Natural killer cell treated with Interleukin-12 subunit alpha and Interleukin-12 subunit beta and Interleukin-15 and Interleukin-18, amount 100 ng/mL, for 72 hours (primary cell): ENCODE measurements around the gene PDCD2. TPM values are rescaled to one million over a fixed set of nuclear protein-coding genes. Genes with fewer than 3 reads are reported as not detected.
"Not testable (repeated sequence)": the region's sequence is repeated elsewhere in the genome, so short reads cannot be mapped to it uniquely, and the experiment has no call there.

Experiments
- ATAC-seq, 2 donors: fragments of 150-1000 bp; cut with Tn5 transposase in 1 of 2; sonication (Bioruptor Pico), chemical (Tn5 transposase) in 1 of 2; 2 replicates each; pipeline ENCODE4 v1.10.0; 2021
- DNase-seq: peaks from one replicate; pipeline ENCODE4 v3.0.0; 2022; ENCODE audit warnings: low spot score
- H3K27ac Mint-ChIP-seq, 2 donors: 1 replicate in 1 of 2; 2 replicates in 1 of 2; pipeline ENCODE4 v1.8.0; 2022; ENCODE audit warnings: mixed read lengths in 2 of 2, mild to moderate bottlenecking in 1 of 2, moderate library complexity in 1 of 2
- H3K27me3 Mint-ChIP-seq, 2 donors: 1 replicate in 1 of 2; 2 replicates in 1 of 2; pipeline ENCODE4 v1.8.0; 2022; ENCODE audit warnings: mixed read lengths in 2 of 2
- H3K36me3 Mint-ChIP-seq: one replicate; pipeline ENCODE4 v1.8.0; 2022; ENCODE audit warnings: mixed read lengths
- H3K4me1 Mint-ChIP-seq, 2 donors: 1 replicate in 1 of 2; 2 replicates in 1 of 2; pipeline ENCODE4 v1.8.0; 2022; ENCODE audit warnings: low read depth in 2 of 2, mixed read lengths in 2 of 2, mild to moderate bottlenecking in 1 of 2
- H3K4me3 Mint-ChIP-seq: one replicate; pipeline ENCODE4 v1.8.0; 2022; ENCODE audit warnings: mixed read lengths
- H3K9me3 Mint-ChIP-seq: 2 replicates; pipeline ENCODE4 v1.8.0; 2022; ENCODE audit warnings: mixed read lengths
- total RNA-seq, 2 donors: library from RNA; stranded (reverse); gene quantifications; one replicate each; pipeline ENCODE4 v1.2.3, GENCODE V29; 2022

Gene PDCD2
- 10 to 100 TPM; 70.2 to 79.3 TPM for total RNA-seq

- Mint-ChIP-seq H3K36me3 (peaks cover 28% of the 10 kb centered on the region), H3K4me3 (peak within 1 kb of the TSS; percentile 99), H3K9me3 (no peaks in the 10 kb centered on the region), H3K27me3 (peaks cover under 1 to 3% of the 10 kb centered on the region in 2 donors), H3K4me1 (peaks cover 20 to 35% of the 10 kb centered on the region in 2 donors), H3K27ac (peak within 1 kb of the TSS; percentile 93 to 97)
- peak; percentile 98 to 99 for ATAC-seq
- peak; percentile 95 for DNase-seq
These were observed at the start of gene PDCD2 for GRCh38 chr6:170584181-170584953. PDCD2 (minus strand) TSS chr6:170584637; CDS start chr6:170584581, 56 bp downstream.

- not testable (repeated sequence) for H3K4me1 Mint-ChIP-seq, H3K9me3 Mint-ChIP-seq, H3K27ac Mint-ChIP-seq, H3K36me3 Mint-ChIP-seq, DNase-seq, H3K27me3 Mint-ChIP-seq, H3K4me3 Mint-ChIP-seq, ATAC-seq
These were observed 31.6 kb upstream of the PDCD2 start for GRCh38 chr6:170616020-170616554.

GRCh38 chr6:170612256-170612804 is 27.9 kb upstream of the PDCD2 start:
- H3K4me3 Mint-ChIP-seq, DNase-seq, H3K9me3 Mint-ChIP-seq, H3K36me3 Mint-ChIP-seq, H3K27ac Mint-ChIP-seq, H3K4me1 Mint-ChIP-seq: not testable (repeated sequence)
- ATAC-seq, result peak; percentile 88 to 92
- H3K27me3 Mint-ChIP-seq, result peaks cover 15 to 23% of the 10 kb centered on the region in 2 donors

- not testable (repeated sequence) for H3K27ac Mint-ChIP-seq, H3K4me3 Mint-ChIP-seq, H3K4me1 Mint-ChIP-seq, H3K9me3 Mint-ChIP-seq, ATAC-seq, H3K36me3 Mint-ChIP-seq, DNase-seq
- peaks cover 34 to 37% of the 10 kb centered on the region in 2 donors for H3K27me3 Mint-ChIP-seq
These were observed 24.8 kb upstream of the PDCD2 start for GRCh38 chr6:170609225-170609624.

- Mint-ChIP-seq H3K36me3 (no peaks in the 10 kb centered on the region), H3K27me3 (peaks cover 40 to 41% of the 10 kb centered on the region in 2 donors), H3K9me3 (no peaks in the 10 kb centered on the region), H3K4me3 (no peak overlapping the region), H3K27ac (no peak overlapping the region), H3K4me1 (no peaks in the 10 kb centered on the region)
- no peak for ATAC-seq
- DNase-seq, result no peak
These were observed 21.3 kb upstream of the PDCD2 start for GRCh38 chr6:170605574-170606259.

- no peak overlapping the region for H3K4me3 Mint-ChIP-seq
- peaks cover 23 to 40% of the 10 kb centered on the region in 2 donors for H3K27me3 Mint-ChIP-seq
- DNase-seq (no peak), ATAC-seq (no peak)
- H3K9me3 Mint-ChIP-seq, result peaks cover 3% of the 10 kb centered on the region
- no peak overlapping the region for H3K27ac Mint-ChIP-seq
- peaks cover 13% of the 10 kb centered on the region for H3K36me3 Mint-ChIP-seq
- H3K4me1 Mint-ChIP-seq, result no peaks in the 10 kb centered on the region
These were observed 12.8 kb upstream of the PDCD2 start for GRCh38 chr6:170597278-170597677.

- Mint-ChIP-seq H3K4me3 (no peak overlapping the region), H3K27me3 (peaks cover 32 to 46% of the 10 kb centered on the region in 2 donors), H3K36me3 (peaks cover 21% of the 10 kb centered on the region), H3K27ac (no peak overlapping the region), H3K9me3 (peaks cover 10% of the 10 kb centered on the region), H3K4me1 (no peaks in the 10 kb centered on the region)
- DNase-seq (no peak), ATAC-seq (no peak)
These were observed 12.0 kb upstream of the PDCD2 start for GRCh38 chr6:170596426-170596825.

GRCh38 chr6:170590725-170591124 is 6.3 kb upstream of the PDCD2 start:
- H3K36me3 Mint-ChIP-seq, result peaks cover 37% of the 10 kb centered on the region
- peaks cover 19% of the 10 kb centered on the region for H3K9me3 Mint-ChIP-seq
- peaks cover 37 to 41% of the 10 kb centered on the region in 2 donors for H3K27me3 Mint-ChIP-seq
- H3K4me3 Mint-ChIP-seq, result no peak overlapping the region
- no peak for DNase-seq
- no peak overlapping the region for H3K27ac Mint-ChIP-seq
- no peaks in the 10 kb centered on the region for H3K4me1 Mint-ChIP-seq
- ATAC-seq, result no peak

- Mint-ChIP-seq H3K4me1 (peaks cover 20 to 35% of the 10 kb centered on the region in 2 donors), H3K27ac (peak overlapping the region; percentile 93 to 97), H3K4me3 (peak overlapping the region; percentile 99), H3K9me3 (peaks cover 4% of the 10 kb centered on the region), H3K27me3 (peaks cover 6 to 7% of the 10 kb centered on the region in 2 donors), H3K36me3 (peaks cover 31% of the 10 kb centered on the region)
- no peak for ATAC-seq
- no peak for DNase-seq
These were observed 589 bp upstream of the PDCD2 start for GRCh38 chr6:170584954-170585498.

- Mint-ChIP-seq H3K4me3 (peak overlapping the region; percentile 99), H3K4me1 (peaks cover 20 to 35% of the 10 kb centered on the region in 2 donors), H3K27me3 (peaks cover 0 to 3% of the 10 kb centered on the region in 2 donors), H3K9me3 (no peaks in the 10 kb centered on the region), H3K36me3 (peaks cover 33% of the 10 kb centered on the region), H3K27ac (peak overlapping the region; percentile 90 to 93)
- DNase-seq, result no peak
- no peak for ATAC-seq
These were observed 669 bp downstream of the PDCD2 start for GRCh38 chr6:170583756-170584180.

GRCh38 chr6:170578909-170579308 is 5.5 kb downstream of the PDCD2 start:
- Mint-ChIP-seq H3K36me3 (peaks cover 46% of the 10 kb centered on the region), H3K9me3 (no peaks in the 10 kb centered on the region), H3K4me1 (peaks cover 12 to 25% of the 10 kb centered on the region in 2 donors), H3K27me3 (no peaks in the 10 kb centered on the region), H3K4me3 (no peak overlapping the region), H3K27ac (no peak overlapping the region)
- ATAC-seq, result no peak
- no peak for DNase-seq

- no peak overlapping the region for H3K27ac Mint-ChIP-seq
- H3K4me1 Mint-ChIP-seq, result no peaks in the 10 kb centered on the region
- H3K9me3 Mint-ChIP-seq, result no peaks in the 10 kb centered on the region
- DNase-seq (no peak), ATAC-seq (no peak)
- no peaks in the 10 kb centered on the region for H3K27me3 Mint-ChIP-seq
- H3K4me3 Mint-ChIP-seq, result no peak overlapping the region
- peaks cover 26% of the 10 kb centered on the region for H3K36me3 Mint-ChIP-seq
These were observed 9.2 kb downstream of the PDCD2 start for GRCh38 chr6:170575250-170575649.

GRCh38 chr6:170572704-170573466 is 11.6 kb downstream of the PDCD2 start:
- H3K9me3 Mint-ChIP-seq, result no peaks in the 10 kb centered on the region
- H3K4me1 Mint-ChIP-seq, result no peaks in the 10 kb centered on the region
- peaks cover 24% of the 10 kb centered on the region for H3K36me3 Mint-ChIP-seq
- H3K27ac Mint-ChIP-seq, result no peak overlapping the region
- no peaks in the 10 kb centered on the region for H3K27me3 Mint-ChIP-seq
- DNase-seq (no peak), ATAC-seq (no peak)
- no peak overlapping the region for H3K4me3 Mint-ChIP-seq
